A549 (cell line): ENCODE data around the gene CPA4. TPM values are rescaled to one million over a fixed set of nuclear protein-coding genes. Genes with fewer than 3 reads are reported as not detected.

ENCODE experiments used
- ATAC-seq, 2 experiments: fragments of 200-7000 bp in 1 of 2; fragments of >200 bp in 1 of 2; cut with Nextera tagmentation in 1 of 2; cut with Tn5 transposase in 1 of 2; 3 replicates each; pipeline versions ENCODE4 v1.8.0 to v1.9.1; 2018 to 2020; ENCODE audit warnings: mild to moderate bottlenecking in 1 of 2, moderate library complexity in 1 of 2
- CTCF ChIA-PET: fragments of 300-600 bp; sonication (Branson Sonifier 250); formaldehyde crosslinking; extraction: SDS; loops from one replicate; lab custom pipeline; 2021; ENCODE audit warnings: antibody characterized with exemption, inconsistent platforms; lab: Yijun Ruan, JAX
- POLR2A ChIA-PET: fragments of 350-600 bp; formaldehyde crosslinking; extraction: SDS; loops from one replicate; lab custom pipeline; 2021; ENCODE audit warnings: antibody characterized with exemption, inconsistent platforms; lab: Yijun Ruan, JAX
- DNase-seq, 2 experiments: peaks; one replicate each; pipeline versions ENCODE4 v3.0.0 to v3.0.0-alpha.2; 2011 to 2016; ENCODE audit warnings: low read depth in 1 of 2, low spot score in 1 of 2
- FAIRE-seq: peaks from 2 replicates; lab custom pipeline; 2011; peaks lifted over from hg19 to GRCh38; lab: Jason Lieb, UNC
- H3K27ac ChIP-seq, 2 experiments: fragments of >200 bp; sonication (Bioruptor Twin); formaldehyde crosslinking; 3 replicates each; pipeline ENCODE4 v1.5.1; 2016 to 2017
- H3K4me1 ChIP-seq: fragments of >200 bp; sonication (Bioruptor Twin); formaldehyde crosslinking; 3 replicates; pipeline ENCODE4 v1.6.1; 2016
- H3K4me2 ChIP-seq: fragments of >200 bp; sonication (Bioruptor Twin); formaldehyde crosslinking; 3 replicates; pipeline ENCODE4 v1.6.1; 2016
- H3K4me3 ChIP-seq: fragments of >200 bp; sonication (Bioruptor Twin); formaldehyde crosslinking; 3 replicates; pipeline ENCODE4 v1.5.1; 2016
- H3K9me3 ChIP-seq: fragments of >200 bp; sonication (Bioruptor Twin); formaldehyde crosslinking; 3 replicates; pipeline ENCODE4 v1.6.1; 2016
- CBX8 ChIP-seq: fragments of 200-600 bp; sonication (generic); IDR thresholded peaks from 2 replicates; pipeline ENCODE4 v1.6.1; 2016
- CHD4 ChIP-seq: fragments of 200-600 bp; sonication (generic); IDR thresholded peaks from 2 replicates; pipeline ENCODE4 v1.6.1; 2016; ENCODE audit warnings: antibody characterized with exemption, mild to moderate bottlenecking, borderline replicate concordance
- E2F6 ChIP-seq: IDR thresholded peaks from 2 replicates; pipeline ENCODE4 v1.6.1; 2012; ENCODE audit warnings: low read depth, borderline replicate concordance
- EHF ChIP-seq: fragments of 250-450 bp; sonication (Bioruptor Pico); IDR thresholded peaks from 2 replicates; pipeline ENCODE4 v1.5.0; 2020; ENCODE audit warnings: mild to moderate bottlenecking
- EHMT2 ChIP-seq: fragments of 200-600 bp; sonication (generic); IDR thresholded peaks from 2 replicates; pipeline ENCODE4 v1.6.1; 2016; ENCODE audit warnings: antibody characterized with exemption, low read depth, mild to moderate bottlenecking, moderate library complexity
- ELK1 ChIP-seq: fragments of 150-350 bp; IDR thresholded peaks from 2 replicates; pipeline ENCODE4 v1.6.1; 2014; ENCODE audit warnings: low read depth, mild to moderate bottlenecking, low read length
- FOSL2 ChIP-seq, 2 experiments: fragments of 450-650 bp in 1 of 2; fragments of >200 bp in 1 of 2; sonication (Bioruptor Twin) in 1 of 2; formaldehyde crosslinking; IDR thresholded peaks; 2 replicates each; pipeline versions ENCODE4 v1.5.0 to v1.6.1; 2016 to 2020; ENCODE audit warnings: mild to moderate bottlenecking in 1 of 2, moderate library complexity in 1 of 2
- FOXS1 ChIP-seq: fragments of 250-450 bp; sonication (Bioruptor Pico); IDR thresholded peaks from 2 replicates; pipeline ENCODE4 v1.5.0; 2020; ENCODE audit warnings: mild to moderate bottlenecking, moderate library complexity
- HDAC2 ChIP-seq: fragments of 200-600 bp; sonication (generic); IDR thresholded peaks from 2 replicates; pipeline ENCODE4 v1.6.1; 2016
- HEYL ChIP-seq: fragments of 250-450 bp; sonication (Bioruptor Pico); IDR thresholded peaks from 2 replicates; pipeline ENCODE4 v1.8.0; 2021; ENCODE audit warnings: mild to moderate bottlenecking, moderate library complexity
- HOXA7 ChIP-seq: fragments of 250-450 bp; sonication (Bioruptor Pico); IDR thresholded peaks from 2 replicates; pipeline ENCODE4 v1.5.0; 2020; ENCODE audit warnings: mild to moderate bottlenecking, moderate library complexity
- JUNB ChIP-seq: fragments of >200 bp; sonication (Bioruptor Twin); formaldehyde crosslinking; IDR thresholded peaks from 2 replicates; pipeline ENCODE4 v1.6.1; 2016
- KDM1A ChIP-seq: fragments of 200-600 bp; sonication (generic); IDR thresholded peaks from 2 replicates; pipeline ENCODE4 v1.6.1; 2016; ENCODE audit warnings: low read depth, mild to moderate bottlenecking
- MYC ChIP-seq: IDR thresholded peaks from 2 replicates; pipeline ENCODE4 v1.6.1; 2012; ENCODE audit warnings: mild to moderate bottlenecking, inconsistent platforms, low read length, improper control_type of control experiment, borderline replicate concordance
- NFE2L2 ChIP-seq: fragments of 150-350 bp; conservative IDR thresholded peaks from 2 replicates; pipeline ENCODE4 v1.6.1; 2014; ENCODE audit warnings: low read length
- NPAS2 ChIP-seq: fragments of 250-450 bp; sonication (Bioruptor Pico); IDR thresholded peaks from 2 replicates; pipeline ENCODE4 v1.8.0; 2022; ENCODE audit warnings: mild to moderate bottlenecking, moderate library complexity, borderline replicate concordance
- PHF8 ChIP-seq: fragments of 200-600 bp; sonication (generic); IDR thresholded peaks from 2 replicates; pipeline ENCODE4 v1.6.1; 2016; ENCODE audit warnings: low read depth, mild to moderate bottlenecking, antibody characterized with exemption, moderate library complexity, borderline replicate concordance
- POLR2A ChIP-seq: IDR thresholded peaks from 2 replicates; pipeline ENCODE4 v1.6.1; 2012; ENCODE audit warnings: mild to moderate bottlenecking, low read length
- RAD21 ChIP-seq, 2 experiments: fragments of >200 bp in 1 of 2; sonication (Bioruptor Twin) in 1 of 2; formaldehyde crosslinking in 1 of 2; IDR thresholded peaks in 1 of 2; conservative IDR thresholded peaks in 1 of 2; 2 replicates in 1 of 2; 3 replicates in 1 of 2; pipeline ENCODE4 v1.6.1; 2012 to 2018; ENCODE audit warnings: inconsistent platforms in 1 of 2
- RARB ChIP-seq: fragments of 250-450 bp; sonication (Bioruptor Pico); IDR thresholded peaks from 2 replicates; pipeline ENCODE4 v1.8.0; 2021; ENCODE audit warnings: mild to moderate bottlenecking, moderate library complexity
- RCOR1 ChIP-seq: fragments of 150-350 bp; IDR thresholded peaks from 2 replicates; pipeline ENCODE4 v1.6.1; 2014; ENCODE audit warnings: antibody characterized with exemption, low read length, low read depth
- RFX5 ChIP-seq: fragments of 450-650 bp; IDR thresholded peaks from 2 replicates; pipeline ENCODE4 v1.7.1; 2014; ENCODE audit warnings: antibody characterized with exemption, mild to moderate bottlenecking, moderate library complexity
- SREBF2 ChIP-seq: fragments of 450-650 bp; IDR thresholded peaks from 2 replicates; pipeline ENCODE4 v1.6.1; 2014; ENCODE audit warnings: mild to moderate bottlenecking, moderate library complexity
- TFCP2L1 ChIP-seq: fragments of 250-450 bp; sonication (Bioruptor Pico); IDR thresholded peaks from 2 replicates; pipeline ENCODE4 v1.5.0; 2021; ENCODE audit warnings: mild to moderate bottlenecking
- TP53 ChIP-seq: fragments of 250-450 bp; sonication (Bioruptor Pico); IDR thresholded peaks from 2 replicates; pipeline ENCODE4 v1.5.0; 2021; ENCODE audit warnings: mild to moderate bottlenecking, moderate library complexity
- USF2 ChIP-seq: fragments of 450-650 bp; IDR thresholded peaks from 2 replicates; pipeline ENCODE4 v1.6.1; 2014; ENCODE audit warnings: antibody characterized with exemption
- ZFP36 ChIP-seq: fragments of 450-650 bp; IDR thresholded peaks from 2 replicates; pipeline ENCODE4 v1.6.1; 2014; ENCODE audit warnings: borderline replicate concordance; ENCODE audit not compliant: partially characterized antibody
- ZSCAN20 ChIP-seq: fragments of 250-450 bp; sonication (Bioruptor Pico); IDR thresholded peaks from 2 replicates; pipeline ENCODE4 v1.8.0; 2022; ENCODE audit warnings: mild to moderate bottlenecking, moderate library complexity
- WGBS: methylation state at CpG from one replicate; pipeline ENCODE4 v1.1.6; 2017; ENCODE audit errors: missing lambda C conversion rate; 5-methylcytosine and 5-hydroxymethylcytosine counted together
- polyA plus RNA-seq, 4 experiments: library from polyadenylated mRNA; depleted of rRNA in 3 of 4; stranded (reverse); fragments of >200 nt; fragmentation: RNase III in 1 of 4; extraction: RNeasy Plus Mini Kit Qiagen cat#74134 plus additional on column Dnase treatment in 1 of 4; gene quantifications; 2 replicates in 3 of 4; 3 replicates in 1 of 4; pipeline ENCODE4 v1.2.3, GENCODE V29; 2011 to 2017

CPA4 gene
- polyA plus RNA-seq, 2 of the 4 experiments (the other 2 are of a cell fraction) = 1.0 to 7.7 TPM

GRCh38 chr7:130344271-130344866 is 51.4 kb downstream of the CPA4 start, which contains the start of gene CPA5:
TSS of gene CPA5 (plus strand) at chr7:130344816. CDS start at chr7:130346486, 1,670 bp downstream.
- no peak for DNase-seq
- CTCF ChIA-PET = interaction anchor here (1.0 kb wide), 1 partner anchor 21 kb away, joined by 3 read pairs; no protein-coding TSS in a partner anchor

GRCh38 chr7:130345136-130345535 is 52.2 kb downstream of the CPA4 start:
- TF ChIP-seq EHF (CRISPR knock-in tag) = no peak
- no peak for TF ChIP-seq TFCP2L1 (CRISPR knock-in tag)
- no peak for TF ChIP-seq RAD21 (conservative IDR thresholded peaks at IDR 0.05 in 1 of 2, IDR thresholded peaks at IDR 0.05 in 1 of 2)
- no peak for TF ChIP-seq E2F6
- TF ChIP-seq EHMT2 = no peak
- TF ChIP-seq SREBF2 = no peak
- TF ChIP-seq, all 56 proteins: peak for 0
- no peak for FAIRE-seq
- Histone ChIP-seq H3K4me1 (no peaks in the 10 kb centered on the region), H3K9me3 (0 out of 3 replicates have a peak, but pooled peaks cover 9% of the 10 kb centered on the region), H3K27ac (no peak overlapping the region), H3K4me3 (no peak overlapping the region), H3K4me2 (no peak overlapping the region)
- 60% methylated on average over 8 of the region's 8 CpGs for WGBS
- ChIA-PET CTCF (interaction anchor here (1.0 kb wide), 1 partner anchor 20 kb away, joined by 3 read pairs; no protein-coding TSS in a partner anchor), POLR2A (no interaction called here)
- no peak for DNase-seq
- no peak for ATAC-seq

More at GRCh38 chr7:130344271-130344866, 51.4 kb downstream of the CPA4 start, which contains the start of gene CPA5:
- POLR2A ChIA-PET = no interaction called here
- FAIRE-seq (no peak), ATAC-seq (no peak)
- no peaks in the 10 kb centered on the region for H3K4me1 ChIP-seq
- TF ChIP-seq ELK1 = no peak
- TF ChIP-seq E2F6 = no peak
- TF ChIP-seq PHF8 = no peak
- TF ChIP-seq NPAS2 (CRISPR knock-in tag) = no peak
- no peak for TF ChIP-seq HOXA7
- TF ChIP-seq FOXS1 = no peak
- TF ChIP-seq CHD4 = no peak
- no peak for TF ChIP-seq ZSCAN20 (CRISPR knock-in tag)
- TF ChIP-seq RFX5 = no peak
- TF ChIP-seq JUNB = no peak
- no peak for TF ChIP-seq TP53 (CRISPR knock-in tag)
- TF ChIP-seq POLR2A = no peak
- no peak within 1 kb of the TSS for H3K4me3 ChIP-seq
- H3K4me2 ChIP-seq = no peak within 1 kb of the TSS
- H3K27ac ChIP-seq = no peak within 1 kb of the TSS
- H3K9me3 ChIP-seq = 0 out of 3 replicates have a peak, but pooled peaks cover 9% of the 10 kb centered on the region
- 76% methylated on average over 5 of the region's 5 CpGs for WGBS

- H3K9me3 ChIP-seq = 0 out of 3 replicates have a peak, but pooled peaks cover 9% of the 10 kb centered on the region
- DNase-seq (no peak), FAIRE-seq (no peak), ATAC-seq (no peak)
- CTCF ChIA-PET = interaction anchor here (0.7 kb wide), 1 partner anchor 20 kb away, joined by 3 read pairs; no protein-coding TSS in a partner anchor
- 76% methylated on average over 5 of the region's 5 CpGs for WGBS
- H3K4me1 ChIP-seq = no peaks in the 10 kb centered on the region
- POLR2A ChIA-PET = no interaction called here
- H3K27ac ChIP-seq = no peak overlapping the region
- TF ChIP-seq HDAC2 (no peak), RARB (CRISPR knock-in tag) (no peak), USF2 (no peak), HOXA7 (no peak), NFE2L2 (no peak), FOSL2 (IDR thresholded peaks at IDR 0.05) (no peak), FOSL2 (CRISPR knock-in tag; IDR thresholded peaks at IDR 0.05) (no peak), HEYL (CRISPR knock-in tag) (no peak), TFCP2L1 (CRISPR knock-in tag) (no peak), CBX8 (no peak), KDM1A (no peak), RCOR1 (no peak), MYC (no peak), ZFP36 (no peak), NPAS2 (CRISPR knock-in tag) (no peak), FOXS1 (no peak)
- H3K4me3 ChIP-seq = no peak overlapping the region
- no peak overlapping the region for H3K4me2 ChIP-seq
These were observed 52.8 kb downstream of the CPA4 start for GRCh38 chr7:130345725-130346124.
